ENCODE data around the gene AHR. TPM values are rescaled to one million over a fixed set of nuclear protein-coding genes. Genes with fewer than 3 reads are reported as not detected.

AHR gene
- 10 to 100 TPM; 12.0 to 13.6 (median 13.1) TPM for total RNA-seq

- intact Hi-C loops (cut with DNase I; ENCODE audit: low total_unique reads), result no loop called here
- no peaks in the 10 kb centered on the region for H3K9me3 ChIP-seq
- H3K27ac ChIP-seq, result peak within 1 kb of the TSS; percentile 67 to 83 (median 78)
- in situ Hi-C loops (cut with MboI; ENCODE audit: low sequenced_read_pairs in 4 of 4), result no loop called here
- peaks cover 0 to 16% (median 13%) of the 10 kb centered on the region in 3 donors for H3K27me3 ChIP-seq
- peak; percentile 69 to 82 for DNase-seq
- peak within 1 kb of the TSS; percentile 63 to 76 (median 72) for H3K4me3 ChIP-seq
- TF ChIP-seq CTCF (IDR thresholded peaks at IDR 0.05 in 4 of 5, conservative IDR thresholded peaks at IDR 0.05 in 1 of 5) (no peak), POLR2A (IDR thresholded peaks at IDR 0.05) (peak; percentile 53 to 77)
- peak; percentile 48 to 85 for ATAC-seq
- H3K4me1 ChIP-seq, result peaks cover 0 to 7% of the 10 kb centered on the region in 2 donors
- no peaks in the 10 kb centered on the region for H3K36me3 ChIP-seq
Measured at GRCh38 chr7:17298102-17298839, at the start of gene AHR. TSS of gene AHR (plus strand) at chr7:17298652. CDS start at chr7:17299265, 613 bp downstream.

GRCh38 chr7:17253885-17254284, 44.6 kb upstream of the AHR start:
- Histone ChIP-seq H3K9me3 (no peaks in the 10 kb centered on the region), H3K4me3 (no peak overlapping the region), H3K4me1 (no peaks in the 10 kb centered on the region), H3K27me3 (no peaks in the 10 kb centered on the region), H3K27ac (no peak overlapping the region), H3K36me3 (no peaks in the 10 kb centered on the region)
- intact Hi-C loops (cut with DNase I; ENCODE audit: low total_unique reads) (no loop called here), in situ Hi-C loops (cut with MboI; ENCODE audit: low sequenced_read_pairs in 4 of 4) (no loop called here)
- DNase-seq (no peak), ATAC-seq (no peak)
- TF ChIP-seq CTCF (IDR thresholded peaks at IDR 0.05 in 4 of 5, conservative IDR thresholded peaks at IDR 0.05 in 1 of 5) (no peak), POLR2A (IDR thresholded peaks at IDR 0.05) (no peak)

- no peak overlapping the region for H3K4me3 ChIP-seq
- DNase-seq (no peak), ATAC-seq (no peak)
- no peak for TF ChIP-seq POLR2A (IDR thresholded peaks at IDR 0.05)
- TF ChIP-seq CTCF (IDR thresholded peaks at IDR 0.05 in 4 of 5, conservative IDR thresholded peaks at IDR 0.05 in 1 of 5), result no peak
- H3K4me1 ChIP-seq, result no peaks in the 10 kb centered on the region
- intact Hi-C loops (cut with DNase I; ENCODE audit: low total_unique reads), result no loop called here
- in situ Hi-C loops (cut with MboI; ENCODE audit: low sequenced_read_pairs in 4 of 4), result no loop called here
- H3K27me3 ChIP-seq, result no peaks in the 10 kb centered on the region
- no peak overlapping the region for H3K27ac ChIP-seq
- no peaks in the 10 kb centered on the region for H3K36me3 ChIP-seq
- no peaks in the 10 kb centered on the region for H3K9me3 ChIP-seq
Measured at GRCh38 chr7:17255926-17256325, 42.5 kb upstream of the AHR start.

- H3K4me1 ChIP-seq, result no peaks in the 10 kb centered on the region
- intact Hi-C loops (cut with DNase I; ENCODE audit: low total_unique reads) (no loop called here), in situ Hi-C loops (cut with MboI; ENCODE audit: low sequenced_read_pairs in 4 of 4) (no loop called here)
- ATAC-seq (no peak), DNase-seq (no peak)
- H3K9me3 ChIP-seq, result no peaks in the 10 kb centered on the region
- TF ChIP-seq POLR2A (IDR thresholded peaks at IDR 0.05) (no peak), CTCF (IDR thresholded peaks at IDR 0.05 in 4 of 5, conservative IDR thresholded peaks at IDR 0.05 in 1 of 5) (no peak)
- no peaks in the 10 kb centered on the region for H3K27me3 ChIP-seq
- no peaks in the 10 kb centered on the region for H3K36me3 ChIP-seq
- H3K27ac ChIP-seq, result no peak overlapping the region
- H3K4me3 ChIP-seq, result no peak overlapping the region
Measured at GRCh38 chr7:17256375-17256774, 42.1 kb upstream of the AHR start.

Measured in gastrocnemius medialis (tissue), 4 donors.